Measurements from ENCODE around the gene HDDC2. TPM values are rescaled to one million over a fixed set of nuclear protein-coding genes. Genes with fewer than 3 reads are reported as not detected.

HDDC2 gene
- total RNA-seq, 1 experiment from 2014 or later = 69.8 TPM

GRCh38 chr6:125230674-125231073 is 71.1 kb downstream of the HDDC2 start (continued):
- TF ChIP-seq AFF4 (CRISPR knock-in tag; IDR thresholded peaks at IDR 0.05; ENCODE audit: borderline replicate concordance) (no peak), JUN (CRISPR knock-in tag; IDR thresholded peaks at IDR 0.05) (no peak), SMAD3 (CRISPR knock-in tag; IDR thresholded peaks at IDR 0.05; ENCODE audit: borderline replicate concordance) (no peak), ZNF396 (CRISPR knock-in tag; IDR thresholded peaks at IDR 0.05; ENCODE audit: borderline replicate concordance) (no peak), E2F4 (CRISPR knock-in tag; IDR thresholded peaks at IDR 0.05; ENCODE audit: borderline replicate concordance, low read depth) (no peak), MXD4 (CRISPR knock-in tag; IDR thresholded peaks at IDR 0.05; ENCODE audit: borderline replicate concordance) (no peak)

- ChIA-PET CTCF (no interaction called here), POLR2A (interaction anchor here (0.6 kb wide), 1 partner anchor 123 kb away, joined by 3 read pairs; no protein-coding TSS in a partner anchor)
- Mint-ChIP-seq H3K27ac (peak overlapping the region; percentile 56; the same call in 1 of the 2 replicates), H3K36me3 (no peaks in the 10 kb centered on the region), H3K4me1 (peaks cover 13% of the 10 kb centered on the region), H3K9me3 (no peaks in the 10 kb centered on the region), H3K27me3 (ENCODE audit: low read depth) (no peaks in the 10 kb centered on the region), H3K4me3 (no peak overlapping the region)
- no peak for DNase-seq (ENCODE audit: low spot score)
- no peak for ATAC-seq
- TF ChIP-seq ZNF281 (CRISPR knock-in tag; IDR thresholded peaks at IDR 0.05) = no peak
- TF ChIP-seq ZNF121 (CRISPR knock-in tag; IDR thresholded peaks at IDR 0.05) = no peak
- TF ChIP-seq NR2C2 (CRISPR knock-in tag; IDR thresholded peaks at IDR 0.05) = no peak
- TF ChIP-seq CREB1 (CRISPR knock-in tag; IDR thresholded peaks at IDR 0.05) = no peak
- no peak for TF ChIP-seq ZNF396 (CRISPR knock-in tag; IDR thresholded peaks at IDR 0.05; ENCODE audit: borderline replicate concordance)
- TF ChIP-seq MYBL2 (CRISPR knock-in tag; IDR thresholded peaks at IDR 0.05) = no peak
- no peak for TF ChIP-seq SMAD4 (CRISPR knock-in tag; IDR thresholded peaks at IDR 0.05)
- no peak for TF ChIP-seq ZBTB43 (CRISPR knock-in tag; IDR thresholded peaks at IDR 0.05)
- TF ChIP-seq ZNF138 (CRISPR knock-in tag; conservative IDR thresholded peaks at IDR 0.05) = no peak
- no peak for TF ChIP-seq RORB (CRISPR knock-in tag; IDR thresholded peaks at IDR 0.05)
- TF ChIP-seq ARID4B (CRISPR knock-in tag; IDR thresholded peaks at IDR 0.05; ENCODE audit: borderline replicate concordance) = no peak
- no peak for TF ChIP-seq STAT6 (CRISPR knock-in tag; conservative IDR thresholded peaks at IDR 0.05; ENCODE audit: low read depth)
- no peak for TF ChIP-seq NR1H2 (CRISPR knock-in tag; IDR thresholded peaks at IDR 0.05)
Observed at GRCh38 chr6:125228981-125229479, 72.7 kb downstream of the HDDC2 start.
